ENCODE measurements around the gene CARD11.

The CARD11 gene

GRCh38 chr7:2979951-2980350 lies 63.7 kb downstream of the CARD11 start:
- no peak for DNase-seq

DNA sequence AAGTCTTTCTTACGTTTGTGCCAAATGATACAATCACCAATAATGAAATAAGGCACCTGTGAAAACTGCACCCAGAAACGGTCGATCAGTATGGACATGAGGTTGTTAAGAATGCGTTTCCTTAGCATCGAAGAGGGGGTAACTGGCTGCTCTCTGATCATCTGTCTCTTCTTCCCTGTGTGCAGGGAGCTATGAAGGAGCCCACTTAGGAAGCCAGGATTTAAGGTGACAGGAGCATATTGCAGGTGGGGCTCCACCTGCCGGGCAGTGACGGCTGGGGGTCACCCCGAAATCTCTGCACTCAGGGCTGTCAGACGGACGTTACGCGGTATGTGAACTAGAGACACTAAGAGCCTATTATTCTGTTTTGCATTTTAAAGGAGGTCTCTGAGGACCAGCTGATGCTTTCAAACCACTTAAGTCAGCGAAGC lies 64.5 kb downstream of the CARD11 start:
- DNase-seq = no peak

GRCh38 chr7:2978408-2978807 lies 65.3 kb downstream of the CARD11 start:
- DNase-seq = peak; percentile 2

- no peak for DNase-seq
These were observed 67.8 kb downstream of the CARD11 start for GRCh38 chr7:2975821-2976371.

GRCh38 chr7:2974093-2974819 lies 69.4 kb downstream of the CARD11 start:
- DNase-seq = peak; percentile 0

DNA sequence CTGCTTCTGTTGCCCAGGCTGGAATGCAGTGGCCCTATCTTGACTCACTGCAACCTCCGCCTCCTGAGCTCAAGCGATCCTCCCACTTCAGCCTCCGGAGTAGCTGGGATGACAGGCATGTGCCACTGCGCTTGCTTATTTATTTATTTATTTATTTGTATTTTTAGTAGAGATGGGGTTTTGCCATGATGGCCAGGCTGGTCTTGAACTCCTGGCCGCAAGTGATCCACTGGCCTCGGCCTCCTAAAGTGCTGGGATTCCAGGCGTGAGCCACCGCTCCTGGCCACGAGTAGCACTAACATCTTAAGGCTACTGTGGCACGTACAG lies 70.9 kb downstream of the CARD11 start:
- DNase-seq = no peak

DNA sequence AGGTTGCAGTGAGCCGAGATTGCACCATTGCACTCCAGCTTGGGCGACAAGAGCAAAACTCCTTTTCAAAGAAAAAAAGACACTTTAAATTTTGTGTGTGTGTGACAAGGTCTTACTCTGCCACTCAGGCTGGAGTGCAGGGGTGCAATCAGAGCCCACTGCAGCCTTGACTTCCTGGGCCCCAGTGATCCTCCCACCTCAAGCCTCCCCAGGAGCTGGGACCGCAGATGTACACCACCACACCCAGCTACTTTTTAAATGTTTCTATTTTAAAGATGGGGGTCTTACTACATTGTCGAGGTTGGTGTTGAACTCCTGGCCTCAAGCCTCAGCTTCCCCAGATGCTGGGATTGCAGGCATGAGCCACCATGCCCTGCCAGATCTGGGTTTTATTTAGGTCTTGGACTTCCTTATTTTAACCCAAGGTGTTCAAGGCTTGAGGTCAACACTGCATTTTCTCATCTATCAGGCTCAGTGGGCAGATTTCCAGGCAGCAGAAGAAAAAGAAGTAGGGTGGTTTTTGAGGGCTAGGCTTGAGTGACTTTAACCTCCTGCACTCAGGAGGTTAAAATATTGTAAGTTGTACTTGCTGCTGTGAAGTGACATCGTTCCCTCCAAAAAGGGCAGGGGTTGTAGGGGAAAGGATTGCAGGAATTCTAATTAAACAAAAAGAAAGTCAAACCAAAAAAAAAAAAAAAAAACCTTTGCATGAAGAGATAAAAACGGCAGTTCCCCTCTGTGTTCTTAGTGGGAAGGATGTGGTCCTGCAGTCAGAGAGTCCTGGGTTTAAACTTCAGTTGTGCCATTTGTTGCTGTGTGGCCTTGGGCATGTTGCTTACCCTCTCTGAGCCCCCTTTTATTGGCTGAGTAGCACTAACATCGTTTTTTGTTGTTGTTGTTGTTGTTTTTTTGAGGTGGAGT lies 71.5 kb downstream of the CARD11 start:
- DNase-seq = peak; percentile 6

DNA sequence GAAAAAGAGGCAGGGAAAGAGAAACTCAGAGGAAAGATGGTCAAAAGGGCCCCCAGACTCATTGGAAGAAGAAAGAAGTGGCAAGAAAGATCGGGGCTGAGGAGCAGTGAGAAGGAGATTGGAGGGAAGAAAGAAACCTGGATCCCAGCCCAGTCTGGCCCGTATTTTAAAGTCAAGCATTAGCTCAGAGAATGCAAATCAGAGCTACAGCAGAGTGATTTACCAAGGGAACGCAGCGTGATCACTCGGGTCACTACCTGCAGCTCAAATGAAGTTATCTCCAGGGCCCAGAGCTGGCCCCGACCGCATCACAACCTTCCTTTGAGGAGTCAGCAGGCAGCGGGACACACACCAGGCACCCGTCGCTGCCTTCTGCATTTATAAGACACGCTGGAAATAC lies 72.8 kb downstream of the CARD11 start:
- DNase-seq = no peak

DNA sequence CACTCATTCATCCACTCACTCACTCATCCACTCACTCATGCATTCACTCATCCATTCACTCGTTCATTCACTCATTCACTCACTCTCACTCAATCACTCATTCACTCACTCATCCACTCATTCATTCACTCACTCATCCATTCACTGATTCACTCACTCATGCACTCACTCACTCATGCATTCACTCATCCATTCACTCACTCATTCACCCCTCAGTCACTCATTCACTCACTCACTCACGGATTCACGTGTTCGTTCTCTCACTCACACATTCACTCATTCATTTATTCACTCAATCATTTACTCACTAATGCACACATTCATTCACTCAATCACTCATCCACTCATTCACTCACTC lies 73.4 kb downstream of the CARD11 start:
- no peak for DNase-seq

GRCh38 chr7:2969398-2970306 lies 74.0 kb downstream of the CARD11 start:
- no peak for DNase-seq

DNA sequence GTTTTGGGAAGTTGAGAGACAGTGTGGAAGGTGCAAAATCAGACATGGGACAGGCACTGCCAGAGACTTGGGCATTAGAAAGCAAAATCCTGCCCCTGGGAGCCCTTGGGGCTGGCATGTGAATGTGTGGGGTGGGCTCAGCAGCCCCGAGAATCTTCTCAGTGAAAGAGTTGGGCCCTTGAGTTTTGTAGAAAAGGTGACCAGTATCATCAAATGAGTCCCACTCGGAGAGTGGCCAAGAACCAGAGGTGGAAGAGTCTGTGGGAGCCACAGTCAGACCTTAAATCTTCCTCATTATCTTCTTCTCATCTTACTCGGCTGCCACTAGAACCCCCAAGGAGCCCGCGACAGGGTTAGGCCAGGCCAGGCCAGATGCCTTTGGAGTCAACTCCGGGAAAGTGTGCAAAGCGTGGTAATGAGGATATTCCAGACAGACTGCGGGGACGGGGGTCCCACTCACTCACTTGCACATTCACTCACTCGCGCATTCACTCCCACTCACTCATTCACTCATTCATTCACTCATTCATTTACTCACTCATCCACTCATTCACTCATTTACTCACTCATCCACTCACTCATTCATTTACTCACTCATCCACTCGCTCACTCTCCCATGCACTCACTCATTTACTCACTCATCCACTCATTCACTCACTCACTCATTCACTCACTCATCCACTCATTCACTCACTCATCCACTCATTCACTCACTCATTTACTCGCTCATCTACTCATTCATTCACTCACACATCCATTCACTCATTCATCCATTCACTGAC lies 74.9 kb downstream of the CARD11 start:
- no peak for DNase-seq

DNA sequence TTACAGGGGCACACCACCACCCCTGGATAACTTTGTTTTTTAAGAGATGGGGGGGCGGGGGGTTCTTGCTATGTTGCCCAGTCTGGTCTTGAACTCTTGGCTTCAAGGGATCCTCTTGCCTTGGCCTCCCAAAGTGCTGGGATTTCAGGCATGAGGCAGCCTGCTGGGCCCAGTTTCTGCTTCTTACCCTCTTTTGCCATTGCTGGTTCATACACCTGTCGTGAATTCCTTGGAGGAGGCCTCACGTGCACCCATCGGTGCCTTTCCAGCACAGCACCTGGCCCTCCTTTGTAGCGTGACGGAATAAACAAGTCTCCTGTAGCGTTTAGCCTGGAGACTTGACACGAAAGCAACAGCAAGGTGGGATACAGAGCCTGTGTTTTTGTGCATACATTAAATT lies 75.5 kb downstream of the CARD11 start:
- DNase-seq = no peak

DNA sequence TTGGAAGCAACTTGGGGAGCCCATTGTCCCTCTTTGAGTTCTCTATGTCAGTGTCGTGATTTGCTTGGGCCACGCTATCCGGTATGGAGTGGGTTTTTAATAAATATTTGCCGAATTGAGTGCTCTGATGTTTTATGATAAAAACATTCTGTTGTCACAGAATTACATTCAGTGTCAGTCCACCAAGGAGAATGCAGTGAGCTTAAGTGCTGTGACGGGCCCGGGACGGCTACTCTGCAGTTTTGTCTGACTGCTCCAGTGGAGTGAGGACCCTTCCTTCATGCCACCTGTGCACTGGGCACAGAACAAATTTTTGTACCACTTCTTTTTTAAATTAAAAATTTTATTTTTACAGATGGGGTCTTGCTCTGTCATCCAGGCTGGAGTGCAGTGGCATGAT lies 76.0 kb downstream of the CARD11 start:
- DNase-seq = no peak

DNA sequence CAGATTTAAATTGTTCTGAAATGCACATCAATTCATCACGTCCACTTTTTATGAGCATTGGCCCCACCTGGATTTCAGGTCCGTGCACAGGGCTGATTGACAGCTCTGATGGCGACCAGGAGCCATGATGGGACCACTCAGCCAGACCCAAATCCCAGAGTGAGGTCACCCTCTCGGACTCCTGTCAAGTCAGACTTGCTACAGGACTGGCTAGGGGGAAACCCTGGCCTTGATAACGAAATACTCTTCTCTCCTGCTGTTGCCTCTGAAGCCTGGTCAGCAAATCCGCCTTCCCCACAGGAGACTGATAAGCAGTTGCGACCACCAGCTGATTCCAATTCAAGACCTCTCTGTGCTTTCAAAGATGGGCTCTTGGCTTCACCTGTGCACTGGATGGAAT lies 76.4 kb downstream of the CARD11 start:
- DNase-seq = no peak

GRCh38 chr7:2966466-2967078 lies 77.1 kb downstream of the CARD11 start:
- DNase-seq = no peak

- DNase-seq = no peak
These were observed 77.9 kb downstream of the CARD11 start for GRCh38 chr7:2965745-2966270.

- no peak for DNase-seq
These were observed 78.4 kb downstream of the CARD11 start for GRCh38 chr7:2965301-2965700.

DNA sequence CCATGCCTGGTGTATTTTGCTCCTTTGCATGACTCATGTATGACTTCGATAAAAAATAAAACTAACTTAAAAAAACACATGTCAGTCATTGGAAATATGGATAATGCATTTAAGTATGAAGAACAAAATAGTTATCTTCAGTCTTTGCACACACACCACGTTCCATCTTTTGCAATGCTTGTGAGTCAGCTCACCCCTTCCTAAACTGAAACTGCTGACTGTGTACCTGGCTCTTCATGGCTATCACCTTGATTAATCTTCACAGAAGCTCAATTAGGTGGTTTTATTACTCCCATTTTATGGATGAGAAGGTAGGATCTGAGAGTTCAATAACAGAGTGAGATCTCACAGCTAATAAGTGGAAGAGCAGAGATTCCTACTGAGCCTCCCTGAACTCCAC lies 79.5 kb downstream of the CARD11 start:
- no peak for DNase-seq

- DNase-seq = peak; percentile 2
These were observed 80.8 kb downstream of the CARD11 start for GRCh38 chr7:2962865-2963264.

DNA sequence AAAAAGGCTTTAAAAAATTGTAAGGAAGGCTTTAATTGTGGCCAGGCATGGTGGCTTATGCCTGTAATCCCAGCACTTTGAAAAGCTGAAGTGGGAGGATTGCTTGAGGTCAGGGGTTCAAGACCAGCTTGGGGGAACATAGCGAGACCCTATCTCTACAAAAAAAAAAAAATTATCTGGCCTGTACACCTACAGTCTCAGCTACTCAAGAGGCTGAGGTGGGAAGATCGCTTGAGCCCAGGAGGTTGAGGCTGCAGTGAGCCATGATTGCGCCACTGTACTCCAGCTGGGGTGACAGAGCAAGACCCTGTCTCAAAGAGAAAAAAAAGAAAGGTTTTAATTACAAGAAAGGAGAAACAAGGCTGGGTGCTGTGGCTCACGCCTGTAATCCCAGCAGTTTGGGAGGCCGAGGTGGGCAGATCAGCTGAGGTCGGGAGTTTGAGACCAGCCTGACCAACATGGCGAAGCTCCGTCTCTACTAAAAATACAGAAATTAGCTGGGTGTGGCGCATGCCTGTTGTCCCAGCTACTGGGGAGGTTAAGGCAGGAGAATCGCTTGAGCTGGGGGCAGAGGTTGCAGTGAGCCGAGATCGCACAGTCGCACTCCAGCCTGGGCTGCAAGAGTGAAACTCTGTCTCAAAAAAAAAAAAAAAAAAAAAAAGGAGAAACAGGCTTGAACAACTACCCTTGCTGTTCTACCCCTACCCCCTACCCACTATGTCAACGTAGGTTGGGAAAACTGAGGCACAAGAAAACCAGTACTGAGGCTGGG lies 83.7 kb downstream of the CARD11 start:
- DNase-seq = no peak

Data from OCI-M1 (cell line).